H1 (cell line): ENCODE results near the gene DOK6. TPM values are rescaled to one million over a fixed set of nuclear protein-coding genes. Genes with fewer than 3 reads are reported as not detected.

Experiments
- CTCF ChIA-PET: fragments of 300-600 bp; sonication (Branson Sonifier 250); formaldehyde crosslinking; loops from one replicate; lab custom pipeline; 2021; ENCODE audit not compliant: partially characterized antibody; lab: Charles Lee
- POLR2A ChIA-PET: fragments of 300-600 bp; sonication (Branson Sonifier 250); formaldehyde crosslinking; loops from one replicate; lab custom pipeline; 2021; ENCODE audit warnings: inconsistent platforms; ENCODE audit not compliant: partially characterized antibody; lab: Charles Lee
- DNase-seq, 2 experiments: peaks; one replicate each; pipeline versions ENCODE4 v3.0.0 to v3.0.0-alpha.2; 2010 to 2022; ENCODE audit warnings: low spot score in 2 of 2, low read depth in 1 of 2, mixed read lengths in 1 of 2
- FAIRE-seq: peaks from 2 replicates; lab custom pipeline; 2011; peaks lifted over from hg19 to GRCh38; lab: Jason Lieb, UNC
- H2AFZ ChIP-seq: 2 replicates; pipeline ENCODE4 v1.8.1; 2012; ENCODE audit warnings: low read length, inconsistent platforms
- H2AK5ac ChIP-seq: 2 replicates; pipeline ENCODE4 v1.6.1; 2013; ENCODE audit warnings: low read depth, low read length
- H2BK120ac ChIP-seq: replicated peaks from 2 replicates; pipeline ENCODE3; 2013; ENCODE audit warnings: low read depth, low read length, inconsistent platforms
- H2BK12ac ChIP-seq: 2 replicates; pipeline ENCODE4 v1.6.1; 2013; ENCODE audit warnings: low read depth, low read length
- H2BK15ac ChIP-seq: 2 replicates; pipeline ENCODE4 v1.6.1; 2013; ENCODE audit warnings: low read length
- H2BK20ac ChIP-seq: 2 replicates; pipeline ENCODE4 v1.6.1; 2013; ENCODE audit warnings: low read length
- H2BK5ac ChIP-seq: 2 replicates; pipeline ENCODE4 v1.6.1; 2013; ENCODE audit warnings: low read depth, low read length
- H3K14ac ChIP-seq: 2 replicates; pipeline ENCODE4 v1.6.1; 2013; ENCODE audit warnings: inconsistent platforms; ENCODE audit not compliant: insufficient read length
- H3K18ac ChIP-seq: 2 replicates; pipeline ENCODE4 v1.6.1; 2013; ENCODE audit warnings: low read length; ENCODE audit errors: extremely low read depth
- H3K23ac ChIP-seq: 2 replicates; pipeline ENCODE4 v1.6.1; 2013; ENCODE audit warnings: inconsistent platforms; ENCODE audit not compliant: insufficient read length
- H3K23me2 ChIP-seq: 2 replicates; pipeline ENCODE4 v1.6.1; 2013; ENCODE audit warnings: low read depth, low read length
- H3K27ac ChIP-seq: 2 replicates; pipeline ENCODE4 v1.6.1; 2011; ENCODE audit warnings: low read depth, low read length, inconsistent platforms
- H3K27me3 ChIP-seq, 4 experiments: replicated peaks in 1 of 4; 1 replicate in 1 of 4; 2 replicates in 3 of 4; pipeline versions ENCODE4 v1.6.1 to v1.8.1; 2011 to 2013; ENCODE audit warnings: low read length in 3 of 4, mild to moderate bottlenecking in 3 of 4, inconsistent platforms in 2 of 4, mixed read lengths in 2 of 4, moderate library complexity in 1 of 4; ENCODE audit not compliant: control insufficient read depth in 3 of 4, insufficient read depth in 3 of 4; ENCODE audit errors: extremely low read depth in 1 of 4
- H3K36me3 ChIP-seq, 4 experiments: 2 replicates each; pipeline versions ENCODE4 v1.6.1 to v1.8.1; 2011 to 2013; ENCODE audit warnings: mild to moderate bottlenecking in 4 of 4, low read length in 3 of 4, moderate library complexity in 2 of 4, control low read depth in 1 of 4, inconsistent platforms in 1 of 4; ENCODE audit not compliant: insufficient read depth in 4 of 4, control insufficient read depth in 2 of 4
- H3K4ac ChIP-seq: replicated peaks from 2 replicates; pipeline ENCODE3; 2013; ENCODE audit warnings: low read length, low read depth, mixed read lengths, inconsistent platforms; ENCODE audit not compliant: insufficient read length
- H3K4me1 ChIP-seq, 4 experiments: replicated peaks in 1 of 4; 1 replicate in 1 of 4; 2 replicates in 3 of 4; pipeline versions ENCODE4 v1.6.1 to v1.8.1; 2011 to 2013; ENCODE audit warnings: low read length in 3 of 4, inconsistent platforms in 2 of 4, mixed read lengths in 1 of 4; ENCODE audit not compliant: insufficient read depth in 4 of 4, control insufficient read depth in 3 of 4
- H3K4me2 ChIP-seq, 2 experiments: 2 replicates each; pipeline versions ENCODE4 v1.6.1 to v1.8.1; 2011 to 2013; ENCODE audit warnings: low read depth in 2 of 2, low read length in 2 of 2, control low read depth in 1 of 2, inconsistent platforms in 1 of 2, mild to moderate bottlenecking in 1 of 2; ENCODE audit not compliant: insufficient read depth in 1 of 2
- H3K4me3 ChIP-seq, 4 experiments: fragments of 200-600, 300-600 bp in 1 of 4; sonication (generic), shearing (Covaris generic), sonication (Bioruptor Twin) in 1 of 4; 2 replicates each; pipeline versions ENCODE4 v1.5.1 to v1.8.1; 2011 to 2016; ENCODE audit warnings: low read length in 4 of 4, low read depth in 3 of 4, control low read depth in 2 of 4, inconsistent platforms in 2 of 4, mild to moderate bottlenecking in 2 of 4, mixed read lengths in 1 of 4, moderate library complexity in 1 of 4; ENCODE audit not compliant: insufficient read depth in 2 of 4; ENCODE audit errors: extremely low read depth in 1 of 4
- H3K56ac ChIP-seq: replicated peaks from 2 replicates; pipeline ENCODE3; 2013; ENCODE audit warnings: low read depth, mild to moderate bottlenecking, mixed read lengths, low read length, inconsistent platforms; ENCODE audit not compliant: insufficient read length
- H3K79me1 ChIP-seq: 2 replicates; pipeline ENCODE4 v1.6.1; 2013; ENCODE audit warnings: low read depth, low read length, control low read depth
- H3K79me2 ChIP-seq, 2 experiments: 2 replicates each; pipeline versions ENCODE4 v1.6.1 to v1.8.1; 2012 to 2013; ENCODE audit warnings: low read length in 2 of 2, mild to moderate bottlenecking in 2 of 2, inconsistent platforms in 1 of 2; ENCODE audit not compliant: insufficient read depth in 2 of 2, control insufficient read depth in 1 of 2
- H3K9ac ChIP-seq, 4 experiments: replicated peaks in 1 of 4; 1 replicate in 1 of 4; 2 replicates in 3 of 4; pipeline versions ENCODE4 v1.6.1 to v1.8.1; 2011 to 2013; ENCODE audit warnings: low read depth in 3 of 4, low read length in 3 of 4, control low read depth in 2 of 4, mild to moderate bottlenecking in 2 of 4, moderate library complexity in 2 of 4, inconsistent platforms in 1 of 4; ENCODE audit errors: extremely low read depth in 1 of 4
- H3K9me3 ChIP-seq, 2 experiments: 2 replicates each; pipeline versions ENCODE4 v1.6.1 to v1.8.1; 2012 to 2013; ENCODE audit warnings: mild to moderate bottlenecking in 2 of 2, moderate library complexity in 2 of 2, control low read depth in 1 of 2, inconsistent platforms in 1 of 2, low read depth in 1 of 2, low read length in 1 of 2, mixed read lengths in 1 of 2; ENCODE audit not compliant: insufficient read depth in 2 of 2
- H4K20me1 ChIP-seq, 2 experiments: replicated peaks in 1 of 2; 2 replicates each; pipeline versions ENCODE3 to v1.8.1; 2011 to 2013; ENCODE audit warnings: inconsistent platforms in 2 of 2, low read length in 2 of 2, mild to moderate bottlenecking in 1 of 2; ENCODE audit not compliant: insufficient read depth in 2 of 2, control insufficient read depth in 1 of 2
- H4K5ac ChIP-seq: 2 replicates; pipeline ENCODE4 v1.6.1; 2013; ENCODE audit warnings: low read length, low read depth, mixed read lengths, inconsistent platforms; ENCODE audit not compliant: insufficient read length
- H4K8ac ChIP-seq: 2 replicates; pipeline ENCODE4 v1.8.0; 2013; ENCODE audit warnings: mild to moderate bottlenecking, moderate library complexity, low read length, inconsistent platforms; ENCODE audit not compliant: insufficient read depth; ENCODE audit errors: extremely low read depth
- H4K91ac ChIP-seq: replicated peaks from 2 replicates; pipeline ENCODE3; 2013; ENCODE audit warnings: low read length, mixed read lengths, inconsistent platforms; ENCODE audit not compliant: insufficient read length
- CBX5 ChIP-seq: fragments of 300-800, 300-1000 bp; sonication (generic); IDR thresholded peaks from 2 replicates; pipeline ENCODE4 v1.7.1; 2016; ENCODE audit warnings: antibody characterized with exemption, low read length, low read depth
- CHD2 ChIP-seq: IDR thresholded peaks from 2 replicates; pipeline ENCODE4 v1.6.1; 2012; ENCODE audit warnings: low read length, improper control_type of control experiment
- CTCF ChIP-seq, 3 experiments: IDR thresholded peaks; 1 replicate in 2 of 3; 2 replicates in 1 of 3; pipeline versions ENCODE4 v1.5.1 to v1.6.1; 2011; ENCODE audit warnings: low read length in 3 of 3, mild to moderate bottlenecking in 3 of 3, inconsistent platforms in 2 of 3, low read depth in 1 of 3, moderate library complexity in 1 of 3; ENCODE audit not compliant: insufficient read depth in 1 of 3; ENCODE audit errors: control extremely low read depth in 1 of 3
- HDAC6 ChIP-seq: IDR thresholded peaks from one replicate; pipeline ENCODE4 v1.7.1; 2012; ENCODE audit warnings: low read depth, mild to moderate bottlenecking, inconsistent platforms, low read length, moderate library complexity
- NANOG ChIP-seq: IDR thresholded peaks from 2 replicates; pipeline ENCODE4 v1.6.1; 2011; ENCODE audit warnings: low read length, low read depth, mild to moderate bottlenecking, inconsistent platforms; ENCODE audit not compliant: insufficient read depth, poor library complexity, severe bottlenecking
- POLR2A ChIP-seq, 2 experiments: IDR thresholded peaks; 1 replicate in 1 of 2; 2 replicates in 1 of 2; pipeline ENCODE4 v1.6.1; 2011; ENCODE audit warnings: low read depth in 2 of 2, low read length in 2 of 2, mild to moderate bottlenecking in 2 of 2; ENCODE audit errors: control extremely low read depth in 1 of 2
- SAP30 ChIP-seq: fragments of 300-600 bp; sonication (generic); IDR thresholded peaks from 2 replicates; pipeline ENCODE4 v1.7.1; 2012; ENCODE audit warnings: low read length, moderate library complexity, mild to moderate bottlenecking, inconsistent platforms; ENCODE audit not compliant: insufficient read depth, insufficient replicate concordance
- SP2 ChIP-seq: IDR thresholded peaks from 2 replicates; pipeline ENCODE4 v1.6.1; 2012; ENCODE audit warnings: mild to moderate bottlenecking, low read length, inconsistent platforms
- TBP ChIP-seq: IDR thresholded peaks from 2 replicates; pipeline ENCODE4 v1.6.1; 2011; ENCODE audit warnings: low read depth, low read length, improper control_type of control experiment
- USF2 ChIP-seq: IDR thresholded peaks from 2 replicates; pipeline ENCODE4 v1.6.1; 2011; ENCODE audit warnings: low read length, improper control_type of control experiment
- YY1 ChIP-seq: IDR thresholded peaks from 2 replicates; pipeline ENCODE4 v1.6.1; 2011; ENCODE audit warnings: low read depth, mild to moderate bottlenecking, low read length
- WGBS, 2 experiments: shearing (Covaris generic) in 1 of 2; methylation state at CpG; one replicate each; pipeline versions ENCODE4 v1.1.6 to v1.1.7; 2013 to 2015; ENCODE audit warnings: low lambda C conversion rate in 2 of 2, mixed read lengths in 2 of 2, inconsistent platforms in 1 of 2, low coverage in 1 of 2, missing lambda C conversion rate in 1 of 2; ENCODE audit not compliant: insufficient replicate concordance in 2 of 2, insufficient coverage in 1 of 2, insufficient read length in 1 of 2; ENCODE audit errors: extremely low coverage in 1 of 2, missing lambda C conversion rate in 1 of 2; 5-methylcytosine and 5-hydroxymethylcytosine counted together
- polyA plus RNA-seq, 7 experiments: library from polyadenylated mRNA; depleted of rRNA in 3 of 7; stranded (reverse) in 5 of 7; unstranded in 2 of 7; fragments of >200 nt in 5 of 7; fragments of 200-250 nt in 2 of 7; gene quantifications; 1 replicate in 5 of 7; 2 replicates in 1 of 7; 4 replicates in 1 of 7; pipeline versions ENCODE4 v1.2.1 to v1.2.3, GENCODE V29; 2011 to 2013; ENCODE audit warnings: missing spikeins in 2 of 7, mixed read lengths in 2 of 7
- total RNA-seq: library from RNA; stranded (reverse); fragmentation: NEBNext Ultra II Directional; extraction: Animal tissue kit (Norgen Biotek cat#: 25700); gene quantifications from 2 replicates; pipeline ENCODE4 v1.2.1, GENCODE V29; 2021

The DOK6 gene
- total and polyA plus RNA-seq, 2 of the 8 experiments (the other 6 are each of a cell fraction or from before 2014, with no cell fraction given): 0.33 to 0.50 TPM

GRCh38 chr18:69819460-69819859, 418.8 kb downstream of the DOK6 start:
- H2BK5ac ChIP-seq: no peak overlapping the region
- WGBS, 2 experiments: 75% methylated on average over 2 of the region's 2 CpGs; no CpG with 5 or more reads in 1 of the 2 experiments
- CTCF ChIA-PET: no interaction called here
- H3K4me1 ChIP-seq: no peaks in the 10 kb centered on the region; a peak in 1 of 7 replicates
- no peak overlapping the region for H2AFZ ChIP-seq
- no peak overlapping the region for H3K4me3 ChIP-seq
- no peak overlapping the region for H4K5ac ChIP-seq
- H3K27ac ChIP-seq: no peak overlapping the region
- no peak overlapping the region for H3K56ac ChIP-seq
- no peaks in the 10 kb centered on the region for H3K36me3 ChIP-seq
- DNase-seq: no peak
- H3K4me2 ChIP-seq: no peak overlapping the region
- FAIRE-seq: no peak
- H3K23me2 ChIP-seq: no peaks in the 10 kb centered on the region
- no peaks in the 10 kb centered on the region for H3K79me1 ChIP-seq
- H3K27me3 ChIP-seq: no peaks in the 10 kb centered on the region
- no peak overlapping the region for H3K9ac ChIP-seq
- POLR2A ChIA-PET: no interaction called here
- H4K8ac ChIP-seq: no peak overlapping the region
- H3K23ac ChIP-seq: no peak overlapping the region
- no peak overlapping the region for H2BK12ac ChIP-seq
- no peak overlapping the region for H3K4ac ChIP-seq
- no peak overlapping the region for H2BK15ac ChIP-seq
- H3K14ac ChIP-seq: no peak overlapping the region
- H2BK120ac ChIP-seq: no peak overlapping the region
- H4K20me1 ChIP-seq: no peaks in the 10 kb centered on the region
- no peak overlapping the region for H2BK20ac ChIP-seq
- H3K9me3 ChIP-seq: peaks cover 0 to 5% of the 10 kb centered on the region in 2 experiments; a peak in 1 of 4 replicates
- H2AK5ac ChIP-seq: no peak overlapping the region
- no peak overlapping the region for H4K91ac ChIP-seq
- H3K18ac ChIP-seq: no peak overlapping the region
- H3K79me2 ChIP-seq: no peaks in the 10 kb centered on the region
- no peak for TF ChIP-seq HDAC6
- TF ChIP-seq NANOG: no peak
- no peak for TF ChIP-seq POLR2A (IDR thresholded peaks at IDR 0.05; ENCODE audit: control extremely low read depth in 1 of 2, low read depth in 2 of 2, low read length in 2 of 2)
- no peak for TF ChIP-seq SAP30
- no peak for TF ChIP-seq TBP
- TF ChIP-seq CTCF (IDR thresholded peaks at IDR 0.05; ENCODE audit: control extremely low read depth in 1 of 3, insufficient read depth in 1 of 3, low read depth in 1 of 3, low read length in 3 of 3): no peak
- no peak for TF ChIP-seq CBX5
- no peak for TF ChIP-seq SP2
- no peak for TF ChIP-seq YY1
- no peak for TF ChIP-seq USF2
- no peak for TF ChIP-seq CHD2
